HepG2 (cell line): ENCODE results near the gene CIAO2A. TPM values are rescaled to one million over a fixed set of nuclear protein-coding genes. Genes with fewer than 3 reads are reported as not detected.
A peak's percentile ranks its signal among the peaks of the same experiment; 100 is the strongest.

Experiments used
- ATAC-seq: fragments of 200-7000 bp; cut with Tn5 transposase; 3 replicates; pipeline ENCODE4 v1.9.1; 2020; ENCODE audit warnings: mild to moderate bottlenecking, moderate library complexity
- BruUV-seq: library from RNA; stranded (reverse); fragments of 400-500 nt; replicated peaks from 2 replicates; lab custom pipeline; 2021; lab: Mats Ljungman, UMichigan
- CTCF ChIA-PET: fragments of 300-600 bp; formaldehyde crosslinking; extraction: SDS; loops from one replicate; lab custom pipeline; 2021; ENCODE audit warnings: low total read pairs, inconsistent platforms, low intra/inter-chr PET ratio; lab: Yijun Ruan, JAX
- POLR2A ChIA-PET: fragments of 350-600 bp; sonication (Branson Sonifier 250); formaldehyde crosslinking; loops from one replicate; lab custom pipeline; 2020; ENCODE audit warnings: antibody characterized with exemption, inconsistent platforms; lab: Yijun Ruan, JAX
- DNase-seq: peaks from one replicate; pipeline ENCODE4 v3.0.0-alpha.2; 2015; ENCODE audit warnings: low spot score
- FAIRE-seq: peaks from 3 replicates; lab custom pipeline; 2011; peaks lifted over from hg19 to GRCh38; lab: Jason Lieb, UNC
- H2AFZ ChIP-seq: one replicate; pipeline ENCODE4 v1.6.1; 2011; ENCODE audit warnings: low read length, inconsistent platforms
- H3K27ac ChIP-seq: fragments of 300-600 bp; 3 replicates; pipeline ENCODE4 v1.8.0; 2011; ENCODE audit warnings: mixed run types, mild to moderate bottlenecking, mixed read lengths, low read length, inconsistent platforms; ENCODE audit not compliant: insufficient read depth; ENCODE audit errors: extremely low read length
- H3K27me3 ChIP-seq, 2 experiments: fragments of 200-600 bp in 1 of 2; 2 replicates in 1 of 2; 3 replicates in 1 of 2; pipeline versions ENCODE4 v1.6.0 to v1.8.0; 2011; ENCODE audit warnings: low read length in 2 of 2, mild to moderate bottlenecking in 2 of 2, moderate library complexity in 2 of 2, inconsistent platforms in 1 of 2; ENCODE audit not compliant: insufficient read depth in 2 of 2, control insufficient read depth in 1 of 2
- H3K36me3 ChIP-seq, 2 experiments: fragments of 200-600 bp in 1 of 2; replicated peaks in 1 of 2; 2 replicates in 1 of 2; 3 replicates in 1 of 2; pipeline versions ENCODE4 v1.5.1 to v1.8.0; 2011; ENCODE audit warnings: low read length in 2 of 2, inconsistent platforms in 1 of 2; ENCODE audit not compliant: insufficient read depth in 2 of 2, control insufficient read depth in 1 of 2
- H3K4me1 ChIP-seq: 2 replicates; pipeline ENCODE4 v1.5.1; 2012; ENCODE audit warnings: low read length, inconsistent platforms; ENCODE audit not compliant: insufficient read depth
- H3K4me2 ChIP-seq: 2 replicates; pipeline ENCODE4 v1.6.0; 2011; ENCODE audit warnings: low read depth, low read length, inconsistent platforms
- H3K4me3 ChIP-seq, 3 experiments: fragments of 200-600 bp in 1 of 3; sonication (generic), shearing (Covaris generic) in 1 of 3; replicated peaks in 1 of 3; 2 replicates each; pipeline ENCODE4 v1.5.1; 2011 to 2016; ENCODE audit warnings: low read length in 3 of 3, inconsistent platforms in 2 of 3, low read depth in 2 of 3, mild to moderate bottlenecking in 2 of 3, control low read depth in 1 of 3, mixed read lengths in 1 of 3; ENCODE audit not compliant: insufficient read depth in 1 of 3
- H3K79me2 ChIP-seq: one replicate; pipeline ENCODE4 v1.6.1; 2011; ENCODE audit warnings: low read length, inconsistent platforms; ENCODE audit not compliant: insufficient read depth
- H3K9ac ChIP-seq: 2 replicates; pipeline ENCODE4 v1.6.0; 2011; ENCODE audit warnings: mild to moderate bottlenecking, low read depth, low read length, inconsistent platforms; ENCODE audit not compliant: insufficient read depth
- H3K9me3 ChIP-seq: 2 replicates; pipeline ENCODE4 v1.5.1; 2012; ENCODE audit warnings: mild to moderate bottlenecking, low read length
- H4K20me1 ChIP-seq: 2 replicates; pipeline ENCODE4 v1.6.0; 2011; ENCODE audit warnings: inconsistent platforms, mild to moderate bottlenecking, low read length, moderate library complexity; ENCODE audit not compliant: insufficient read depth
- AGO1 ChIP-seq: fragments of 200-400 bp; formaldehyde crosslinking; IDR thresholded peaks from 2 replicates; pipeline ENCODE4 v1.6.1; 2017; ENCODE audit warnings: mild to moderate bottlenecking, low read depth, low read length, moderate library complexity; ENCODE audit not compliant: poor library complexity, severe bottlenecking
- AKAP8 ChIP-seq: sonication (generic); formaldehyde crosslinking; IDR thresholded peaks from 2 replicates; pipeline ENCODE4 v1.5.1; 2020; ENCODE audit warnings: mild to moderate bottlenecking, missing genetic modification reagents
- IRF9 ChIP-seq: sonication (generic); formaldehyde crosslinking; IDR thresholded peaks from 2 replicates; pipeline ENCODE4 v1.8.0; 2022; ENCODE audit warnings: missing genetic modification reagents, mild to moderate bottlenecking, borderline replicate concordance
- ISX ChIP-seq: sonication (generic); formaldehyde crosslinking; conservative IDR thresholded peaks from 2 replicates; pipeline ENCODE4 v1.5.0; 2020; ENCODE audit warnings: missing genetic modification reagents
- KDM1A ChIP-seq: IDR thresholded peaks from 2 replicates; pipeline ENCODE4 v1.6.1; 2016; ENCODE audit warnings: missing compliant biosample characterization
- POLR2A ChIP-seq, 2 experiments: IDR thresholded peaks; 2 replicates each; pipeline ENCODE4 v1.6.1; 2011; ENCODE audit warnings: low read depth in 2 of 2, low read length in 2 of 2, mild to moderate bottlenecking in 1 of 2, moderate library complexity in 1 of 2; ENCODE audit not compliant: insufficient read depth in 1 of 2
- RFX5 ChIP-seq: IDR thresholded peaks from 2 replicates; pipeline ENCODE4 v1.6.1; 2011; ENCODE audit warnings: low read depth, low read length, improper control_type of control experiment
- SIN3A ChIP-seq: IDR thresholded peaks from 2 replicates; pipeline ENCODE4 v1.6.1; 2011; ENCODE audit warnings: low read depth, mild to moderate bottlenecking, control low read depth, low read length, borderline replicate concordance
- SOX6 ChIP-seq, 2 experiments: fragments of 450-650 bp in 1 of 2; sonication (generic) in 1 of 2; formaldehyde crosslinking in 1 of 2; IDR thresholded peaks; 2 replicates each; pipeline versions ENCODE4 v1.4.0 to v1.6.1; 2017 to 2020; ENCODE audit warnings: antibody characterized with exemption in 1 of 2, mild to moderate bottlenecking in 1 of 2, missing genetic modification reagents in 1 of 2
- THRA ChIP-seq: sonication (generic); formaldehyde crosslinking; IDR thresholded peaks from 2 replicates; pipeline ENCODE4 v1.4.0; 2020; ENCODE audit warnings: missing genetic modification reagents, borderline replicate concordance
- ZNF510 ChIP-seq: sonication (generic); formaldehyde crosslinking; IDR thresholded peaks from 2 replicates; pipeline ENCODE4 v1.4.0; 2020; ENCODE audit warnings: low read depth, mild to moderate bottlenecking, missing genetic modification reagents
- WGBS: methylation state at CpG from one replicate; pipeline ENCODE4 v1.1.6; 2017; ENCODE audit warnings: low lambda C conversion rate; 5-methylcytosine and 5-hydroxymethylcytosine counted together
- in situ Hi-C: cut with HindIII; loops from 2 replicates; pipeline ENCODE4 v1.10.0; 2017; ENCODE audit warnings: low pct_unique_long_range_greater_than_20kb; ENCODE audit not compliant: extremely low pct_ligation_motif_present
- intact Hi-C: fragments of 100-400 bp; cut with micrococcal nuclease; formaldehyde crosslinking; loops from one replicate; pipeline ENCODE4 v1.10.0; 2022; ENCODE audit not compliant: unreplicated experiment
- polyA plus RNA-seq, 8 experiments: library from polyadenylated mRNA; depleted of rRNA in 3 of 8; stranded (reverse) in 7 of 8; unstranded in 1 of 8; fragments of >200 nt; fragmentation: Illumina TruSeq in 4 of 8; extraction: Trizol in 4 of 8; gene quantifications; 2 replicates each; pipeline versions ENCODE4 v1.2.1 to v1.2.3, GENCODE V29; 2011 to 2016; ENCODE audit warnings: low read depth in 4 of 8, missing spikeins in 1 of 8, mixed read lengths in 1 of 8; ENCODE audit not compliant: insufficient read depth in 1 of 8
- total RNA-seq, 5 experiments: library from RNA; depleted of rRNA; stranded (reverse); fragments of >200 nt; fragmentation: Illumina TruSeq; extraction: Trizol; gene quantifications; 2 replicates each; pipeline ENCODE4 v1.2.3, GENCODE V29; 2016; ENCODE audit warnings: low read depth in 1 of 5

CIAO2A gene
- total and polyA plus RNA-seq, 2 of the 13 experiments (the other 11 are each of a cell fraction or from before 2014, with no cell fraction given) = 83.0 to 100 TPM

- ChIA-PET POLR2A (interaction anchor here (1.0 to 1.9 kb wide), 6 partner anchors 16 to 938 kb away, joined by 3 to 12 read pairs (median 6); partner anchors contain the start of genes PPIB and RPS27L), CTCF (interaction anchor here (1.4 kb wide), 1 partner anchor 58 kb away, joined by 4 read pairs; no protein-coding TSS in a partner anchor)
- WGBS = 25% methylated on average over 3 of the region's 4 CpGs
- Histone ChIP-seq H4K20me1 (peaks cover 5% of the 10 kb centered on the region), H3K79me2 (peaks cover 64% of the 10 kb centered on the region), H3K9ac (peak overlapping the region; percentile 85), H3K27me3 (no peaks in the 10 kb centered on the region; a peak in 1 of 5 replicates), H3K4me2 (peak overlapping the region; percentile 87), H2AFZ (peak overlapping the region; percentile 39), H3K9me3 (no peaks in the 10 kb centered on the region), H3K4me3 (peak overlapping the region; percentile 81 to 97 (median 95)), H3K27ac (peak overlapping the region; percentile 43), H3K4me1 (peaks cover 56% of the 10 kb centered on the region), H3K36me3 (no peaks in the 10 kb centered on the region; a peak in 1 of 5 replicates)
- FAIRE-seq (no peak), ATAC-seq (no peak), DNase-seq (no peak)
- intact Hi-C loops (no loop called here), in situ Hi-C loops (loop anchor here (5.0 kb wide), 1 partner anchor 57 kb away; the partner anchor contains the start of gene SNX22)
- BruUV-seq = no TSS peak
- TF ChIP-seq RFX5 = no peak
- TF ChIP-seq ISX = 0 out of 2 replicates have a peak, but pooled peaks have one; percentile 12
Observed at GRCh38 chr15:64095431-64095794, 1.8 kb upstream of the CIAO2A start.

GRCh38 chr15:64092864-64093626, 593 bp downstream of the CIAO2A start:
- peak overlapping the region; percentile 83 for H3K27ac ChIP-seq
- TSS peak; percentile 68 for BruUV-seq
- H3K4me1 ChIP-seq = peaks cover 40% of the 10 kb centered on the region
- ChIA-PET CTCF (interaction anchor here (0.9 to 1.9 kb wide), 3 partner anchors 24 to 148 kb away, joined by 3 to 6 read pairs (median 5); no protein-coding TSS in a partner anchor), POLR2A (interaction anchor here (0.8 to 2.9 kb wide), 17 partner anchors 10 to 589 kb away, joined by 3 to 88 read pairs (median 5); partner anchors contain the start of genes PPIB and USP3)
- in situ Hi-C loops (no loop called here), intact Hi-C loops (loop anchor here (2.0 kb wide), 2 partner anchors 20 to 340 kb away; no protein-coding TSS in a partner anchor)
- 2% methylated on average over 22 of the region's 22 CpGs for WGBS
- peak overlapping the region; percentile 87 for H3K4me2 ChIP-seq
- H3K4me3 ChIP-seq = peak overlapping the region; percentile 73 to 83 (median 81)
- peak; percentile 72 for DNase-seq
- H4K20me1 ChIP-seq = peaks cover 3% of the 10 kb centered on the region
- peak; percentile 70 for FAIRE-seq
- H3K36me3 ChIP-seq = peaks cover 2 to 10% of the 10 kb centered on the region in 2 experiments; a peak in 4 of 5 replicates
- peak; percentile 64 for ATAC-seq
- H3K27me3 ChIP-seq = no peaks in the 10 kb centered on the region; a peak in 1 of 5 replicates
- H3K79me2 ChIP-seq = peaks cover 43% of the 10 kb centered on the region
- H3K9ac ChIP-seq = peak overlapping the region; percentile 75
- no peak overlapping the region for H2AFZ ChIP-seq
- no peaks in the 10 kb centered on the region for H3K9me3 ChIP-seq
- TF ChIP-seq IRF9 (CRISPR knock-in tag) (0 out of 2 replicates have a peak, but pooled peaks have one; percentile 13), POLR2A (IDR thresholded peaks at IDR 0.05; ENCODE audit: insufficient read depth in 1 of 2, low read depth in 2 of 2, low read length in 2 of 2) (peak in 1 of 2 experiments; percentile 35; a peak in 2 of 4 replicates), THRA (CRISPR knock-in tag) (no peak), KDM1A (no peak), AKAP8 (no peak), AGO1 (no peak), ZNF510 (CRISPR knock-in tag) (0 out of 2 replicates have a peak, but pooled peaks have one; percentile 17), SIN3A (peak; percentile 62; the same call in 1 of the 2 replicates), SOX6 (IDR thresholded peaks at IDR 0.05) (no peak), SOX6 (CRISPR knock-in tag; IDR thresholded peaks at IDR 0.05) (0 out of 2 replicates have a peak, but pooled peaks have one; percentile 1)
